ENCODE measurements around the gene ACTN4.

Gene ACTN4

DNA sequence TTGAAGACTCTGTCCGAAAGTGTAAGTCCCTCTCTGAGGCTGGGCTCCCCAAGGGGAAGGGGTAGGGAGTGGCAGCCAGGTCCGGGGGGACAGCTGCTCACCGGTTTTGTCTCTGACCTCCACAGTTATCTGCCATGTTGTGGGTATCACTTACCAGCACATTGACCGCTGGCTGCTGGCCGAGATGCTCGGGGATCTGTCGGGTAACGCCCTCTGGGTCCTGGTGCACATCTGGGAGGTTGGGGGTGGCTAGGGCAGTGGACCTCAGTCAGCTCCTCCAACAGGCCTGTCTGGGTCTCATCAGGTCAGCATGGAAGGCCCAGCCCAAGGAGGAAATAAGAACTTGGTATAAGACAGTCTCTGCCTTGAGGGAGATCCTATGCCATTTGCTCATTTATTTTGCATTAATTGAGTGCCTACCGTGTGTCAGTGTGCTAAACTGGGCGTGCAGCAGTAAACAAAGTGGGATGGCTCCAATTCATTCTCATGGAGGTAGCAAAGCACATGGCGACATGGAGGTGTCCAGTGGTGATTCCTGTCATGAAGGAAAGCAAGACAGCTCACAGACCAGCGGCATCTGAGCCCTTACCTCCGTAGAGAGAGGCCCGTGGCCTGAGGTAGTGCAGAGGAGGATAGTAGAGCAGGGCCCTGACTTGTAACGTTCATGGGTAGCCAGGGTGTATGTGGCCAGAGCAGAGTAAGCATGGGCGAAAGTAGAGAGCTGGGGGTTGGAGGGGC, 14.8 kb upstream of the ACTN4 start:
- DNase-seq (ENCODE audit: low spot score): no peak
- TF ChIP-seq, protein P1, sequence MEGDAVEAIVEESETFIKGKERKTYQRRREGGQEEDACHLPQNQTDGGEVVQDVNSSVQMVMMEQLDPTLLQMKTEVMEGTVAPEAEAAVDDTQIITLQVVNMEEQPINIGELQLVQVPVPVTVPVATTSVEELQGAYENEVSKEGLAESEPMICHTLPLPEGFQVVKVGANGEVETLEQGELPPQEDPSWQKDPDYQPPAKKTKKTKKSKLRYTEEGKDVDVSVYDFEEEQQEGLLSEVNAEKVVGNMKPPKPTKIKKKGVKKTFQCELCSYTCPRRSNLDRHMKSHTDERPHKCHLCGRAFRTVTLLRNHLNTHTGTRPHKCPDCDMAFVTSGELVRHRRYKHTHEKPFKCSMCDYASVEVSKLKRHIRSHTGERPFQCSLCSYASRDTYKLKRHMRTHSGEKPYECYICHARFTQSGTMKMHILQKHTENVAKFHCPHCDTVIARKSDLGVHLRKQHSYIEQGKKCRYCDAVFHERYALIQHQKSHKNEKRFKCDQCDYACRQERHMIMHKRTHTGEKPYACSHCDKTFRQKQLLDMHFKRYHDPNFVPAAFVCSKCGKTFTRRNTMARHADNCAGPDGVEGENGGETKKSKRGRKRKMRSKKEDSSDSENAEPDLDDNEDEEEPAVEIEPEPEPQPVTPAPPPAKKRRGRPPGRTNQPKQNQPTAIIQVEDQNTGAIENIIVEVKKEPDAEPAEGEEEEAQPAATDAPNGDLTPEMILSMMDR (IDR thresholded peaks at IDR 0.05; ENCODE audit: extremely low read depth, missing control alignments): no peak

DNA sequence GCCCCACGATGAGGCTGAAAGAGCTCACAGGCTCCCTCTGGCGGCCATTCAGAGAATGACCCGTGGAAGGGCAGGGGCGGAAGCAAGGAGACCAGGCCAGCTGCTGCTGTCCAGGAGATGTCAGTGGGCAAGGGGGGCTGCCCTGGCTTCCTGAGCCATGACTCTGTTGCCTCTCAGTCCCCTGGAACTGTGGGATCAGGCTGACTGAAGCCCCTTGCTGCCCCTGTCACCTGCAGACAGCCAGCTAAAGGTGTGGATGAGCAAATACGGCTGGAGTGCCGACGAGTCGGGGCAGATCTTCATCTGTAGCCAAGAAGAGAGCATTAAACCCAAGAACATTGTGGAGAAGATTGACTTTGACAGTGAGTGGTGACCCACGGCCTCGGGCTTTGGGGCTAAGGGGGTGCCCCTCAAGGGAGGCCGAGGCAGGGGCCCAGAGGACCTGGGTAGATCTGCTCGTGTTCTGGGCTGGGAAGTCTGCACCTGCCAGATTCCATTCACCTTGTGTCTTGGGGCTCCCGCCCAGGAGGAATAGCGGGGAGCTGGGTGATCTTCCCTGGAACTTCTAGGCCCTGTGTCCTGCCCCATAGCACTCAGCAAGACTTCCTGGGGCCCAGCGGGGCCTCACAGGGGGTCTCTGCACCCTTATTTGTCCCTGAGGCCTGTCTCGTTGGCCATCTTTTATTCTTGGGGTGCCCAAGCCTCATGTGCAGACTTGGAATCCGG, 12.5 kb upstream of the ACTN4 start:
- DNase-seq (ENCODE audit: low spot score): peak; percentile 72
- TF ChIP-seq, protein P1 (IDR thresholded peaks at IDR 0.05; ENCODE audit: extremely low read depth, missing control alignments): peak; percentile 71

DNA sequence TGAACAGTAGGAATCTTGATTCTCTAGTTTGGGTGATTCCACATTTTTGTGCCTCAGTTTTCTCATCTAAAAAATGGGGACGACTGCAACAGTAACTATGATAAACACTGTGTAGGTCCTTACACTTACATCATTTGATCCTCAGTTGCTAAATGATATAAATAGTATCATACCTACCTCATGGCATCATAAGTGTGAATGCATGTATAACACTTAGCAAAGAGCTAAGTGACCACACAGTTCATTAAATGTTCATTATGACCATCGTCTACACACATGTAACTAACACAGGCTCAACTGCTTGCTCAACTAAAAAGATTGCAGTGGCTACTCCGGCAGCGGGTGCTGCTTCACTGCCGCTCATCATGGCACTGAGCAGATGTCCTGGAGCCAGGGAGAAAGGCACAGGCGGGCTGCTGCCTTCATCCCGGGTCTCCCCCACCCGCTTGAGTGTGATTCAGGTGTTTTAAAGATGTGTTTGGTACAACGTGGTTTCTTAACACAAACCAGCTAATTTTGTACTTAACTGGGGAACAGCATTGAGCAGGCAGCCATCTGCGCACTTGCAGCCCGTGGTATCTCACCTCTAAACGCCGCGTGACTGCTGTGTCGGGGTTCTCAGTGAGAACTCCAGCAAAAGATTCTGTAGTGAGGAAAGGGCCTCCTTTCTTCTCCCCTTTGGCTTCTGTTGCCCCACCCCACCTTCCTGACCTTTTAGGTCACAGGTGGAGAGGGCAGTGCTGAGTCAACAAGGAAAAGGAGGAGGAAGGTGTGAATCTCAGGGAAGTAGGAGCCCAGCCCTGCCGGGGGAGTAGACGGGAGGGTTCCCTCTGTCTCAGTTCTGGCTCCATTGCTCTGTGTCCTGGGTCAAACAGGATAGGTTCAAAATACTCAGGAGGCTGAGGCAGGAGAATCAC, 11.7 kb upstream of the ACTN4 start:
- TF ChIP-seq, protein P1 (IDR thresholded peaks at IDR 0.05; ENCODE audit: extremely low read depth, missing control alignments): no peak
- DNase-seq (ENCODE audit: low spot score): no peak

DNA sequence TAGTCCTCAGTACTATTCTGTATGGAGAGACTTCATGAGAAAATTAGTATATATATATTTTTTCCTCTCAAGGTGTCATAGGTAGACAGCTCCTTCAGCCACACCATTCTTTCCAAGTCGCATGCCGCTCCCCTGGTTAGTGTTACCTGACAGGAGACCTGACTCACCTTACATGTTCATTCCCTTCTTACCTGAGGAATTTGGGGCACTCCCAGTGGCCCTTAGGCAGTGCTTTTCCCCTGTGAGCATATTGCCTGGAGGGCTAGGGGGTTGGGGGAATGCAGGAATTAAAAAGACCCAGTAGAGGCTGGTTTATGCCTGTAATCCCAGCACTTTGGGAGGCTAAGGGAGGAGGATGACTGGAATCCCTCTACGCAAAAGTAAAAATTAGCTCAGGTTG, 9.0 kb upstream of the ACTN4 start:
- no peak for DNase-seq (ENCODE audit: low spot score)
- TF ChIP-seq, protein P1 (IDR thresholded peaks at IDR 0.05; ENCODE audit: extremely low read depth, missing control alignments): no peak

DNA sequence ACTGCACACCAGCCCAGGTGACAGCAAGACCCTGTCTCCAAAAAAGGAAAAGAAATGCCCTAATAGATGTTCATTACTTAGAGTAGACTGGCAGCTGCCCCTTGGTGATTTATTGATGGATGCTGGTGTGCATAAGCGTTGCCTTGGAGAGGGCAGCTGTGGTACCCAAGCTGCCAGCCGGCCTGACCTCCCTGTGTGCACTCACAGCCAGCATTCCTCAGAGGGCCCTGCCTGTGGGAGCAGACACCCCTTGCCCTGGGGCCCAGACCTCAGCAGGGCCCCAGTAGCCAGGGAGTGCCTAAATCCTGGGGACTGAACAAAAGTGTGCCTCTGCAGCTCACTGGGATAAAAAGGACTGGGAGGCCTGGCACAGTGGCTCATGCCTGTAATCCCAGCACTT, 7.8 kb upstream of the ACTN4 start:
- DNase-seq (ENCODE audit: low spot score): no peak
- TF ChIP-seq, protein P1 (IDR thresholded peaks at IDR 0.05; ENCODE audit: extremely low read depth, missing control alignments): no peak

DNA sequence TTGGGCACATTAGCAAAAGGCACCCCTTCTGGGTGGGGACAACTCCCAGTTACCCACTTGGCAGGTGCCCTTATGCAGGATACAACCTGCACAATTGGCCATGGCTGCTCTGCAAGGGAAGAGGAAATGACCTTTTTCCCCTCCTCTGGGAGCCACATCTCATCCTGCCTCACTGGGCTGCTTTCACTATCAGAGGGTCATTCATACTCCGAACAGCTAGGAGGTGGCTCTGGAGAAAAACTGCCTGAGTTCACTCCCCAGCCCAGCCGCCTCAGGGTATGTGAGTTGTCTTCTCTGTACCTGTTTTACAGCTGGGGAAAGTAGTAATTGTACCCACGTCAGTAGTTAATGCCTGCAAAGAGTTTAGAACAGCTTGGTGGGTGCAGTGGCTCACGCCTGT, 7.1 kb upstream of the ACTN4 start:
- DNase-seq (ENCODE audit: low spot score): no peak
- TF ChIP-seq, protein P1 (IDR thresholded peaks at IDR 0.05; ENCODE audit: extremely low read depth, missing control alignments): no peak

Data from GM20000 (cell line).